Right atrium auricular region (tissue), 2 donors: ENCODE measurements around the gene MAGED4. TPM values are rescaled to one million over a fixed set of nuclear protein-coding genes. Genes with fewer than 3 reads are reported as not detected.
"Not testable (repeated sequence)": the region's sequence is repeated elsewhere in the genome, so short reads cannot be mapped to it uniquely, and the experiment has no call there.

Experiments
- DNase-seq: peaks from one replicate; pipeline ENCODE4 v3.0.0-alpha.2; 2019; ENCODE audit warnings: low spot score
- H3K27ac ChIP-seq, 2 donors: fragments of 200-600 bp; sonication (generic); 1 replicate in 1 of 2; 2 replicates in 1 of 2; pipeline ENCODE4 v1.5.1; 2016 to 2019
- H3K27me3 ChIP-seq, 2 donors: fragments of 200-600 bp; sonication (generic); one replicate each; pipeline versions ENCODE4 v1.5.1 to v1.6.0; 2017 to 2019
- H3K36me3 ChIP-seq: fragments of 200-600 bp; sonication (generic); one replicate; pipeline ENCODE4 v1.5.1; 2016
- H3K4me1 ChIP-seq, 2 donors: fragments of 200-600 bp; sonication (generic); one replicate each; pipeline versions ENCODE4 v1.5.1 to v1.6.0; 2017 to 2019
- H3K4me3 ChIP-seq, 2 donors: fragments of 200-600 bp; sonication (generic); 1 replicate in 1 of 2; 2 replicates in 1 of 2; pipeline ENCODE4 v1.5.1; 2017 to 2019; ENCODE audit warnings: mild to moderate bottlenecking in 1 of 2, moderate library complexity in 1 of 2
- H3K9me3 ChIP-seq, 2 donors: fragments of 200-600 bp; sonication (generic); one replicate each; pipeline ENCODE4 v1.5.1; 2019
- CTCF ChIP-seq, 2 donors: fragments of 200-600 bp; sonication (generic); IDR thresholded peaks; one replicate each; pipeline ENCODE4 v1.5.1; 2019; ENCODE audit warnings: antibody characterized with exemption in 2 of 2
- total RNA-seq, 2 donors: library from RNA; depleted of rRNA; stranded (reverse); fragments of >200 nt; gene quantifications; one replicate each; pipeline ENCODE4 v1.1.0, GENCODE V29; 2016

The MAGED4 gene
- total RNA-seq = under 1 TPM; 0.63 to 0.75 TPM

GRCh38 chrX:52184440-52185077, at the start of gene MAGED4:
Gene MAGED4 (plus strand): TSS chrX:52184888. CDS start chrX:52185923, 1,035 bp downstream.
- DNase-seq, H3K27ac ChIP-seq, H3K4me3 ChIP-seq, H3K4me1 ChIP-seq, H3K9me3 ChIP-seq, H3K27me3 ChIP-seq, H3K36me3 ChIP-seq: not testable (repeated sequence)

GRCh38 chrX:52138830-52139544, 45.7 kb upstream of the MAGED4 start:
- Histone ChIP-seq H3K27me3 (no peaks in the 10 kb centered on the region), H3K4me3 (no peak overlapping the region), H3K4me1 (no peaks in the 10 kb centered on the region), H3K9me3 (no peaks in the 10 kb centered on the region), H3K36me3 (no peaks in the 10 kb centered on the region), H3K27ac (no peak overlapping the region)
- TF ChIP-seq CTCF (IDR thresholded peaks at IDR 0.05) = no peak
- DNase-seq = no peak

- Histone ChIP-seq H3K27ac (no peak overlapping the region), H3K36me3 (no peaks in the 10 kb centered on the region), H3K4me3 (no peak overlapping the region), H3K9me3 (no peaks in the 10 kb centered on the region), H3K27me3 (no peaks in the 10 kb centered on the region), H3K4me1 (no peaks in the 10 kb centered on the region)
- no peak for TF ChIP-seq CTCF (IDR thresholded peaks at IDR 0.05)
- DNase-seq = no peak
Observed at GRCh38 chrX:52139545-52139895, 45.2 kb upstream of the MAGED4 start.

GRCh38 chrX:52140020-52140419, 44.7 kb upstream of the MAGED4 start:
- no peak for DNase-seq
- Histone ChIP-seq H3K9me3 (no peaks in the 10 kb centered on the region), H3K27ac (no peak overlapping the region), H3K36me3 (no peaks in the 10 kb centered on the region), H3K4me3 (no peak overlapping the region), H3K4me1 (no peaks in the 10 kb centered on the region), H3K27me3 (no peaks in the 10 kb centered on the region)
- no peak for TF ChIP-seq CTCF (IDR thresholded peaks at IDR 0.05)

- not testable (repeated sequence) for H3K27ac ChIP-seq, H3K27me3 ChIP-seq, DNase-seq, H3K4me3 ChIP-seq, H3K4me1 ChIP-seq, H3K36me3 ChIP-seq, H3K9me3 ChIP-seq
Observed at GRCh38 chrX:52150667-52151066, 34.0 kb upstream of the MAGED4 start.

GRCh38 chrX:52160140-52160539, 24.5 kb upstream of the MAGED4 start:
- H3K36me3 ChIP-seq, H3K27me3 ChIP-seq, H3K4me3 ChIP-seq, DNase-seq, H3K9me3 ChIP-seq, H3K27ac ChIP-seq, H3K4me1 ChIP-seq: not testable (repeated sequence)

GRCh38 chrX:52166840-52167239, 17.8 kb upstream of the MAGED4 start:
- DNase-seq = no peak
- Histone ChIP-seq H3K27me3 (no peaks in the 10 kb centered on the region), H3K4me3 (no peak overlapping the region), H3K4me1 (no peaks in the 10 kb centered on the region), H3K27ac (no peak overlapping the region), H3K9me3 (no peaks in the 10 kb centered on the region), H3K36me3 (no peaks in the 10 kb centered on the region)
- no peak for TF ChIP-seq CTCF (IDR thresholded peaks at IDR 0.05)

- not testable (repeated sequence) for H3K4me3 ChIP-seq
Observed at GRCh38 chrX:52171055-52171454, 13.6 kb upstream of the MAGED4 start.

GRCh38 chrX:52185078-52185453, 378 bp downstream of the MAGED4 start:
- DNase-seq, H3K27me3 ChIP-seq, H3K4me1 ChIP-seq, H3K36me3 ChIP-seq, H3K4me3 ChIP-seq, H3K27ac ChIP-seq, H3K9me3 ChIP-seq: not testable (repeated sequence)

More at GRCh38 chrX:52171055-52171454, 13.6 kb upstream of the MAGED4 start:
- DNase-seq, H3K4me1 ChIP-seq, H3K27me3 ChIP-seq, H3K36me3 ChIP-seq, H3K27ac ChIP-seq, H3K9me3 ChIP-seq: not testable (repeated sequence)

- H3K4me1 ChIP-seq, H3K27ac ChIP-seq, H3K9me3 ChIP-seq, H3K27me3 ChIP-seq, DNase-seq, H3K4me3 ChIP-seq, H3K36me3 ChIP-seq: not testable (repeated sequence)
Observed at GRCh38 chrX:52211405-52211804, 26.7 kb downstream of the MAGED4 start.
